Kidney epithelial cell (primary cell): ENCODE results near the gene DSCAM. TPM values are rescaled to one million over a fixed set of nuclear protein-coding genes. Genes with fewer than 3 reads are reported as not detected.

Experiments
- DNase-seq: peaks from one replicate; pipeline ENCODE4 v3.0.0-alpha.2; 2010; ENCODE audit warnings: low read depth
- H3K27me3 ChIP-seq: 2 replicates; pipeline ENCODE4 v1.6.0; 2011; ENCODE audit warnings: low read length; ENCODE audit not compliant: control insufficient read depth, insufficient read depth
- H3K36me3 ChIP-seq: 2 replicates; pipeline ENCODE4 v1.5.1; 2011; ENCODE audit warnings: low read length; ENCODE audit not compliant: control insufficient read depth, insufficient read depth
- H3K4me3 ChIP-seq: 2 replicates; pipeline ENCODE4 v1.5.1; 2011; ENCODE audit warnings: low read depth, mild to moderate bottlenecking, control low read depth, low read length
- CTCF ChIP-seq: IDR thresholded peaks from 2 replicates; pipeline ENCODE4 v1.5.1; 2011; ENCODE audit warnings: mild to moderate bottlenecking, moderate library complexity, low read length, control low read depth, inconsistent platforms; ENCODE audit not compliant: insufficient read depth, poor library complexity, severe bottlenecking
- total RNA-seq: library from RNA; depleted of rRNA; stranded (reverse); fragments of >200 nt; gene quantifications from 2 replicates; pipeline ENCODE4 v1.2.3, GENCODE V29; 2015

Gene DSCAM
- total RNA-seq, 1 donor from 2014 or later: 0.21 TPM

- no peak overlapping the region for H3K4me3 ChIP-seq
- no peaks in the 10 kb centered on the region for H3K36me3 ChIP-seq
- peaks cover 14% of the 10 kb centered on the region for H3K27me3 ChIP-seq
- DNase-seq: no peak
- TF ChIP-seq CTCF: no peak
These were observed 4.8 kb upstream of the DSCAM start for GRCh38 chr21:40851749-40852148.

- DNase-seq: no peak
- no peak for TF ChIP-seq CTCF
- peaks cover 17% of the 10 kb centered on the region for H3K27me3 ChIP-seq
These were observed 3.1 kb upstream of the DSCAM start for GRCh38 chr21:40850071-40850470.

GRCh38 chr21:40847951-40848350 lies 993 bp upstream of the DSCAM start:
- H3K36me3 ChIP-seq: no peaks in the 10 kb centered on the region
- H3K4me3 ChIP-seq: no peak overlapping the region
- no peak for DNase-seq
- TF ChIP-seq CTCF: no peak
- H3K27me3 ChIP-seq: peaks cover 17% of the 10 kb centered on the region

More at GRCh38 chr21:40850071-40850470, 3.1 kb upstream of the DSCAM start:
- H3K4me3 ChIP-seq: no peak overlapping the region
- H3K36me3 ChIP-seq: no peaks in the 10 kb centered on the region

GRCh38 chr21:40846103-40846502 lies 855 bp downstream of the DSCAM start:
- Histone ChIP-seq H3K27me3 (peaks cover 28% of the 10 kb centered on the region), H3K4me3 (no peak overlapping the region), H3K36me3 (no peaks in the 10 kb centered on the region)
- TF ChIP-seq CTCF: no peak
- DNase-seq: no peak

- Histone ChIP-seq H3K4me3 (no peak overlapping the region), H3K27me3 (peaks cover 34% of the 10 kb centered on the region), H3K36me3 (no peaks in the 10 kb centered on the region)
- no peak for DNase-seq
- TF ChIP-seq CTCF: no peak
These were observed 1.4 kb downstream of the DSCAM start for GRCh38 chr21:40845441-40845995.

- Histone ChIP-seq H3K27me3 (peaks cover 38% of the 10 kb centered on the region), H3K36me3 (no peaks in the 10 kb centered on the region), H3K4me3 (no peak overlapping the region)
- DNase-seq: no peak
- no peak for TF ChIP-seq CTCF
These were observed 2.0 kb downstream of the DSCAM start for GRCh38 chr21:40844935-40845334.
